NCI-H1092 (cell line): ENCODE measurements around the gene GATAD2B.
"Not testable (repeated sequence)": the region's sequence is repeated elsewhere in the genome, so short reads cannot be mapped to it uniquely, and the experiment has no call there.

Experiments
- DNase-seq: peaks from one replicate; lab custom pipeline; 2025; lab: John Stamatoyannopoulos, UW

The GATAD2B gene

DNA sequence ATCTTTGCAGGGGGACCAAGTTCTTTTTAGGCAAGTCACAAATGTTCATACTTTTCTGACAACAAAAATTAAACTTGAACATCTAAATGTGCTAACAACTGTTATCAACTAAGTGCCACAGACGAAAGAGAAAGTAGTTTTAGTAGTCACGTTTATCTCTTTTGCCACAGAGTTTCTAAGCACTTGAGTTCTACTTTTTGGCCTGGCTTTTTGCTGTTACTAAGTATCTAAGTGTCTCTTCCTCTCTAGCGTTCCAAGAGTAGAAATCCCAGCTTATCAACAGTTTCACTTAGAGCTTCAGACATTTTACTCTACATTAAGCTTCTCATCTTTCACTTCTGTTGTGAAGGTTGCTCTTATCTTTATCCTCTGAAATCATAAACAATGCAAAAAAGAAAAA, 34.2 kb downstream of the GATAD2B start:
- DNase-seq: no peak

- DNase-seq: no peak
Observed at GRCh38 chr1:153886127-153886526, 36.6 kb downstream of the GATAD2B start.

GRCh38 chr1:153883223-153883622, 39.5 kb downstream of the GATAD2B start:
- no peak for DNase-seq

DNA sequence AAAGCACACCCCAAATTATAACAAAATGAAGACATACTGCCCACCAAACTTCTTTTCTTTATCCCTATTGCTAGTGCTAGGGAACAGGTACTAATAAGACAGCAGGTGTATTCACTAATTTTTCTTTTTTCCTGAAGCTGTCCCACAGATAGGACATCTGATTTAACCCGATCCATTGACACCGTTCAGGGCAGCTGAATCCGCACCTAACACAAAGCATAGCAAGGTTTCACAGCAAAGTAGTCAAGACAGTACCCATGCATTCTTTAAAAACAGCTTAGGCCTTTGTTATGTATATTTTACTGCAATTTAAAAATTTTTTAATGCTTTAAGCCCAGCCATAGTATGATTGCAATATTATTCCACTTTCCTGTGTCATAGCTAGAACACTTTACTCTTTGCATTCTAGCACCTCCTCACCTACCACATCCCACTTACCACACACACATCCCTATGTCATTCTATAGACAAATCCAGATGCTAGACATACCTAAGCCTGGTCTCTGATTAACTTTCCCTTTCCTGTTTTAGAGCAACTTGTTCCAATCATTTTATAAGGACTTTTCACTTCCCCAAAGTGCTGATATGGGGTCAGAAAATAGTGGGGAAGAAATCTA, 40.4 kb downstream of the GATAD2B start:
- no peak for DNase-seq

DNA sequence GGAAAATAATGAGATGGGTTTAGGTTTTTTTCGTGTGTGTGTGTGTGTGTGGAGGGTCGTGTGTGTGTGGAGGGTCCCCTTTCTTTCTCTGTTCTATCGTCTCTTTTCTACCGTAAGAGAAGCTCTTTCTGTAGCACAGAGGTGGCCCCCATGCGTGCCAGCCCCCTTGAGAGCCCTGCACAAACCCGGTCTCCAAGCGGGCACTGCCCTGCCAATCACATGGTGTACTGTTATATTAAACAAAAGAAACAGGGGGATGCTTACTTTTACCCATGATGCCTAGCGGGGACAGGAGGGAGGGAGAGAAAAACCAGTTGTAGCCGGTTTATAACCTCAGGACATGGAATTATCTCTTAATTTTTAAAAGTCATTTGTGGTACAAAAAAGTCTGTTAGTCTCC, 41.0 kb downstream of the GATAD2B start:
- DNase-seq: peak; percentile 89

DNA sequence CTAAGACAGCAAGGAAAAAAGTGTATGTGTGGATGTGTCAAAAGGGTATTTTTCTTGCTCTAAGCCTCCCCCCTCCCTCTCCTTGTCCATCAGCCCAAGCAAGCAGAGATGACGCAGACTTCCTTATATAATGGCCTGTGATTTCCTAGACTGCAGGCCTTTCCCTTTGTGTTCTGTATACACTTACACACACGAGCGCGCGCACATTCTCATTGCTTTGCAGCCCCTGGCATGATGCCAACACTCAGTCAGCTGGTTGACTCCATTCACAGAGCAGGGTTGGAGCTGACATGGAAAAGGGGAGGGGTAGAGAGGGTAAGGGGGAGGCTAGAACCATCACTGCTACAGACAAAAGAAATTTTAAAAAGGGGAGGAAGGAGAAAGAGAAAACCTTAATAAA, 41.8 kb downstream of the GATAD2B start:
- peak; percentile 99 for DNase-seq

- DNase-seq: no peak
Observed at GRCh38 chr1:153880024-153880423, 42.7 kb downstream of the GATAD2B start.

GRCh38 chr1:153877112-153877511, 45.7 kb downstream of the GATAD2B start:
- DNase-seq: no peak

DNA sequence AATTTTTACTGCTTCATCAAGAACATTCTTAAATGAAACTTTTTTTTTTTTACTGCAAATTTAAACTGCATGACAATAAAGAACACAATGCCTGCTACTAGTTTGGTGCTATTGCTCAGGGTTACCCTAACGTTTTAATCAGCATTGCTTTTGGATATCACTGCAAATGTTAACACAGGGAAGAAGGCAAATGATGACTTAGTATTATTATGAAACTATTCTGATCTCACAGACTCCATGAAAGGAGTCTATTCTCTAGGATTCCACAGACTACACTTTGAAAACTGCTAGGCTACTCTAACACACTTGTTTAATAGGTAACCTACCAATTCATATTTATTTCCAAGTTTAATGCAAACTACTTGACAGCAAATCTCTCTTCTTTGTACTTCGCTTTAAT, 49.8 kb downstream of the GATAD2B start:
- no peak for DNase-seq

DNA sequence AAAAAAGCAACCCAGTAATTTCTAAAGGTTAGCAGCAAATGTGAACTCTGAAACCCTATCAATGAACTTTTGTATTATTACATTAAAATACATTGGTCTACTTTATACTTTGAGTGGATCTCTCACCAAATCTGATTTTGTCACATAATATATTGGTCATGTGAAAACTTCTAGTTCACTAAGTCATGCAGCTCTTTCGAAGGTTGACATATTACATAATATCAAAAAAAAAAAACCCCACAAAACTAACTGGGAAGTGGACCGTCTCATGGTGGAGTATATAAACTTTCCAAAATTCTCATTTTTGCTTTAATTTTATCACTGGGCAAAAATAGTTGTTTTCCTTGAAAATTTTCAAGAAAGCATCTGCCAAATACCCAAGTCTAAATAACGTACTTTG, 50.4 kb downstream of the GATAD2B start:
- no peak for DNase-seq

- no peak for DNase-seq
Observed at GRCh38 chr1:153869486-153869885, 53.3 kb downstream of the GATAD2B start.

- DNase-seq: no peak
Observed at GRCh38 chr1:153866045-153866850, 56.5 kb downstream of the GATAD2B start.

DNA sequence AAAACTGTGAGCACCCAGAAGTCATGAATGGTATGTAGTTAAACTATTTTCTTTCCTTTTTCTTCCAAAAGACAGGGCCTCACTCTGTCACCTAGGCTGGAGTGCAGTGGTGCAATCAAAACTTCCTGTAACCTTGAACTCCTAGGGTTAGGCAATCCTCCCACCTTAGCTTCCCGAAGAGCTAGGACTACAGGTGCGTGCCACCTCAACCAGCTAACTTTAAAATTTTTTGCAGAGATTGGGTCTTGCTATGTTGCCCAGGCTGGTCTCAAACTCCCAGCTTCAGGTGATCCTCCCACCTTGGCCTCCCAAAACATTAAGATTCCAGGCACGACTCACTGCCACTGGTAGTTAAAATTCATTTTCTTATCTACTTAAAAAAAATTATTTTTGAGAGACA, 62.5 kb downstream of the GATAD2B start:
- DNase-seq: no peak

GRCh38 chr1:153857505-153857904, 65.3 kb downstream of the GATAD2B start:
- no peak for DNase-seq

DNA sequence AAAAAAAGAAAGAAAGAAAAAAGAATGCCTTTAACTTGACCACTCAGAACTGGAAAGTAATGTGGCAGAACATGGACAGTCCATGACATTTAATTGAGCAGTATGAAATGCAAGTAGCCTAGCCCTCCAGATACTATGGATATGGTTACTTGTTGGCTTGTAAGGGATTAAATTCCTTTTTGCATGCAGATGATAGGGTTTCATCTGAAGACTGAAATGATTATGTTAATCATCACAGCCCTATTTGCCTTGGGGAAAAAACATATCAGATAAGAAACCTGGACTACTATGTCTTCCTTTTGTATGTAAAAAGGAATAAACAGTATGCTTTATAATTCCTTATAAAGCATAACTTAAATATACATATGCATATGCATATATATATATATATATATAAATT, 66.0 kb downstream of the GATAD2B start:
- no peak for DNase-seq

DNA sequence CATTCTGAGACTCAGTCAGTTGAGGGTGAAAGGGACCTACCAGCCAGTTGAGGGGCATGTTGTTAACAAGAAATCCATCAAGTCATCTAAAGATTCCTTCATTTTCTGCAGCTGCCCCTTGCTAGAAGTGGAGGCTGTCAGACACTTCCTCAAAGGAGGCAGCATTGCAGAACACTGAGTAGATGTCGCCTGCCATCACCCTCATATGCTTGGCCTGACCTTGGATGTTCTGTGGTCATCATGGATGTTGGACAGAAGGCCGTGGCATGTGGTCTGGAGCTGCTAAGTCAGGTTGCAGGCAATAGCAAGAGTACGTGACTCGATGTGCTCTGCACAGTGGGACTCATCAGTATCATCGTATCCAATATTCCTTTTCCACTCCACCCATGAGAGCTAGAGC, 70.6 kb downstream of the GATAD2B start:
- no peak for DNase-seq

- no peak for DNase-seq
Observed at GRCh38 chr1:153849487-153850185, 73.1 kb downstream of the GATAD2B start.

DNA sequence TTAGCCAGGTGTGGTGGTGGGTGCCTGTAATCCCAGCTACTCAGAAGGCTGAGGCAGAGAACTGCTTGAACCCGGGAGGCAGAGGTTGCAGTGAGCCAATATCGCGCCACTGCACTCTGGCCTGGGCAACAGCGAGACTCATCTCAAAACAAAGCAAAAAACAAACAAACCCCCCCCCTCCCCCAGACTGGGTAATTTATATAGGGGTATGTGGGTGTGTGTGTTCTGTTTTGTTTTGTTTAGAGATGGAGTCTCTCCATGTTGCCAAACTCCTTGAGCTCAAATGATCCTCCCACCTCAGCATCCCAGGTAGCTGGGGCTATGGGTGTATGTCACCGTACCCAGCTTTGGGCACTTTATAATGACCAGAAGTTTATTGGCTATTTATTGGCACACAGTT, 74.0 kb downstream of the GATAD2B start:
- DNase-seq: no peak

GRCh38 chr1:153845158-153845557, 77.6 kb downstream of the GATAD2B start:
- no peak for DNase-seq

- DNase-seq: not testable (repeated sequence)
Observed at GRCh38 chr1:153844349-153844748, 78.4 kb downstream of the GATAD2B start.

- no peak for DNase-seq
Observed at GRCh38 chr1:153842006-153842471, 80.7 kb downstream of the GATAD2B start.

DNA sequence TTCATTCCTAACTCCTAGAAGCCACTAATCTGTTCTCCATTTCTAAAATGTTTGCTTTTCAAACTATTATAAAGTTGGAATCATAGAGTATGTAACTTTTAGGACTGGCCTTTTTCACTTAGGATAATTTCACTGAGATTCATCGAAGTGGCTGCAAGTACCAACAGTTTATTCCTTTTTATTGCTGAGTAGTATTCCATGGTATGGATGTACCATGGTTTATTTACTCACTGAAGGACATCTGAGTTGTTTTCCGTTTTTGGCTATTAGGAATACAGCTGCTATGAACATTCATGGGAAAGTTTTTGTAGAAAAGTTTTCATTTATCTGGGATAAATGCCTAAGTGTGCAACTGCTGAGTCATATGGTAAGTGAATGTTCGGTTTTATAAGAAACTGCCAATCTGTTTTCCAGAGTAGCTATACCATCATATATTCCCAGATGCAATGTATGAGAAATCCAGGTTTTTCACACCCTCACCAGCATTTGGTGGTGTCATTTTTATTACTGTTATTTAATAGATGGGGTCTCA, 81.2 kb downstream of the GATAD2B start:
- no peak for DNase-seq

- DNase-seq: not testable (repeated sequence)
Observed at GRCh38 chr1:153840774-153841173, 82.0 kb downstream of the GATAD2B start.
